ENCODE measurements around the gene ANO8.
A peak's percentile ranks its signal among the peaks of the same experiment; 100 is the strongest.

The ANO8 gene

GRCh38 chr19:17346109-17346671 lies 11.5 kb upstream of the ANO8 start:
- peak in 1 of 2 donors; percentile 34 for DNase-seq (ENCODE audit: low read depth in 2 of 2)

GRCh38 chr19:17341845-17342244 lies 7.2 kb upstream of the ANO8 start:
- DNase-seq (ENCODE audit: low read depth in 2 of 2), result no peak

- no peak for DNase-seq (ENCODE audit: low read depth in 2 of 2)
These were observed 6.7 kb upstream of the ANO8 start for GRCh38 chr19:17341386-17341785.

GRCh38 chr19:17340871-17341357 lies 6.3 kb upstream of the ANO8 start:
- DNase-seq (ENCODE audit: low read depth in 2 of 2), result no peak

GRCh38 chr19:17340302-17340870 lies 5.7 kb upstream of the ANO8 start:
- DNase-seq (ENCODE audit: low read depth in 2 of 2), result no peak

GRCh38 chr19:17339088-17339741 lies 4.6 kb upstream of the ANO8 start:
- DNase-seq (ENCODE audit: low read depth in 2 of 2), result no peak

- no peak for DNase-seq (ENCODE audit: low read depth in 2 of 2)
These were observed 3.9 kb upstream of the ANO8 start for GRCh38 chr19:17338433-17339078.

- DNase-seq (ENCODE audit: low read depth in 2 of 2), result peak in 1 of 2 donors; percentile 11
These were observed 3.2 kb upstream of the ANO8 start for GRCh38 chr19:17337675-17338432.

GRCh38 chr19:17336872-17337674 lies 2.4 kb upstream of the ANO8 start, which contains the start of gene GTPBP3:
GTPBP3 (plus strand) TSS chr19:17337553; CDS start chr19:17337612, 59 bp downstream.
- peak; percentile 91 to 96 for DNase-seq (ENCODE audit: low read depth in 2 of 2)

GRCh38 chr19:17335575-17335974 lies 920 bp upstream of the ANO8 start:
- DNase-seq (ENCODE audit: low read depth in 2 of 2), result no peak

GRCh38 chr19:17333611-17334413 lies 843 bp downstream of the ANO8 start:
- peak; percentile 49 to 69 for DNase-seq (ENCODE audit: low read depth in 2 of 2)

GRCh38 chr19:17332677-17333581 lies 1.7 kb downstream of the ANO8 start:
- DNase-seq (ENCODE audit: low read depth in 2 of 2), result no peak

- no peak for DNase-seq (ENCODE audit: low read depth in 2 of 2)
These were observed 2.3 kb downstream of the ANO8 start for GRCh38 chr19:17332360-17332676.

- DNase-seq (ENCODE audit: low read depth in 2 of 2), result no peak
These were observed 3.6 kb downstream of the ANO8 start for GRCh38 chr19:17331045-17331558.

- no peak for DNase-seq (ENCODE audit: low read depth in 2 of 2)
These were observed 4.2 kb downstream of the ANO8 start for GRCh38 chr19:17330262-17331044.

GRCh38 chr19:17329366-17330261 lies 5.0 kb downstream of the ANO8 start:
- no peak for DNase-seq (ENCODE audit: low read depth in 2 of 2)
